Sigmoid colon (tissue), 4 donors: ENCODE results near the gene RBM38.

Source experiments
- EP300 ChIP-seq, 4 donors: sonication (generic); formaldehyde crosslinking; IDR thresholded peaks; one replicate each; pipeline ENCODE4 v1.6.1; 2017; ENCODE audit warnings: antibody characterized with exemption in 4 of 4
- POLR2A ChIP-seq, 2 donors: fragments of 450-650 bp; IDR thresholded peaks; one replicate each; pipeline ENCODE4 v1.6.1; 2016; ENCODE audit warnings: antibody characterized with exemption in 2 of 2, mild to moderate bottlenecking in 2 of 2, moderate library complexity in 2 of 2
- POLR2AphosphoS5 ChIP-seq, 4 donors: sonication (generic); formaldehyde crosslinking; IDR thresholded peaks; one replicate each; pipeline ENCODE4 v1.6.1; 2017; ENCODE audit warnings: antibody characterized with exemption in 4 of 4
- TF ChIP-seq, protein P1 (sequence below), 4 experiments: fragments of 450-650 bp in 3 of 4; fragments of 200-600 bp in 1 of 4; IDR thresholded peaks; one replicate each; pipeline ENCODE4 v1.5.1; 2016 to 2019; ENCODE audit warnings: antibody characterized with exemption in 4 of 4, mild to moderate bottlenecking in 3 of 4, moderate library complexity in 2 of 4

DNA sequence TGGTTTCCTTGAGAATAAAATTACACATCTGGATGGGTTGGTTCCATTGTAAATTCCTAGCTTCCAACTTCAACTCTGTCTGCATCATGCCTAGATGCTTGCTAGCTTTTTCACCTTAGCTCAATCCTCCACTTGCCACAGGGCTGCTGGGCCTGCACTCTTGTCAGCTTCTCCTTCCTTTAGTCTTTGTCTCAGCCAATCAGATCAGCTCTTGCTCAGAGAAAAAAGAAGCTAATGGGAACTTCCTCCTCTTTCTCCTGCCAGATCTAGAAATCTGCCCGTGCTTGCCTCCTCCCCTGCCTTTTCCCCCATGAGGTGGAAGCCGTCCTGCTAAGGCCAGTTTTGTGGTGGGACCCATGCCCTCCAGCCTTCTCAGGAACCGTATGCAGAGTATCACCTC is 21.6 kb upstream of the RBM38 start:
- TF ChIP-seq, protein P1, sequence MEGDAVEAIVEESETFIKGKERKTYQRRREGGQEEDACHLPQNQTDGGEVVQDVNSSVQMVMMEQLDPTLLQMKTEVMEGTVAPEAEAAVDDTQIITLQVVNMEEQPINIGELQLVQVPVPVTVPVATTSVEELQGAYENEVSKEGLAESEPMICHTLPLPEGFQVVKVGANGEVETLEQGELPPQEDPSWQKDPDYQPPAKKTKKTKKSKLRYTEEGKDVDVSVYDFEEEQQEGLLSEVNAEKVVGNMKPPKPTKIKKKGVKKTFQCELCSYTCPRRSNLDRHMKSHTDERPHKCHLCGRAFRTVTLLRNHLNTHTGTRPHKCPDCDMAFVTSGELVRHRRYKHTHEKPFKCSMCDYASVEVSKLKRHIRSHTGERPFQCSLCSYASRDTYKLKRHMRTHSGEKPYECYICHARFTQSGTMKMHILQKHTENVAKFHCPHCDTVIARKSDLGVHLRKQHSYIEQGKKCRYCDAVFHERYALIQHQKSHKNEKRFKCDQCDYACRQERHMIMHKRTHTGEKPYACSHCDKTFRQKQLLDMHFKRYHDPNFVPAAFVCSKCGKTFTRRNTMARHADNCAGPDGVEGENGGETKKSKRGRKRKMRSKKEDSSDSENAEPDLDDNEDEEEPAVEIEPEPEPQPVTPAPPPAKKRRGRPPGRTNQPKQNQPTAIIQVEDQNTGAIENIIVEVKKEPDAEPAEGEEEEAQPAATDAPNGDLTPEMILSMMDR (IDR thresholded peaks at IDR 0.05), result no peak
- TF ChIP-seq POLR2AphosphoS5 (IDR thresholded peaks at IDR 0.05), result no peak
- no peak for TF ChIP-seq POLR2A (IDR thresholded peaks at IDR 0.05)
- TF ChIP-seq EP300 (IDR thresholded peaks at IDR 0.05), result no peak
